ENCODE data around the gene SRRM3.
A peak's percentile ranks its signal among the peaks of the same experiment; 100 is the strongest.
"Not testable (repeated sequence)": the region's sequence is repeated elsewhere in the genome, so short reads cannot be mapped to it uniquely, and the experiment has no call there.

Gene SRRM3

DNA sequence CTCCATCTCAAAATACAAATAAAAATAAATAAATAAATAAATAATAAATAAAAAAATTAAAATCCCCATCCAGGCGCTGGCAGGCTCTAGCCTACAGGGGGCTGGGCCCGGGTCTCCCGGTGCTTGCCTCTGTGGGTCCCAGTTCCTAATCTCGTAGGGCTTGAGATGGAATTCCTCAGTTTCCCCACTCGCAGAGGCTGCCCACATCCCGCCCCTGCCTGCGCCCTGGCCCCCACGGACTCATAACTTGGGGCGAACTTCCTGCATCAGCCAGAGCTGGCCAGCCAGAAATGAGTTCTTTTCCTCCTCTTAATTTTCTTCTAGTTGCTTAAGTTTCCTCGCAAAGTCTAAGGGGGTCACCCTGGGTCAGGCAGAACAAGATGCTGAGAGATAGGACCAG lies 22.0 kb upstream of the SRRM3 start:
- ATAC-seq, result no peak
- H3K27ac Mint-ChIP-seq, result no peak overlapping the region
- H3K27me3 Mint-ChIP-seq, result peaks cover 9% of the 10 kb centered on the region
- H3K4me3 Mint-ChIP-seq, result no peak overlapping the region
- peaks cover 8% of the 10 kb centered on the region for H3K4me1 Mint-ChIP-seq
- no peaks in the 10 kb centered on the region for H3K9me3 Mint-ChIP-seq
- no peaks in the 10 kb centered on the region for H3K36me3 Mint-ChIP-seq

DNA sequence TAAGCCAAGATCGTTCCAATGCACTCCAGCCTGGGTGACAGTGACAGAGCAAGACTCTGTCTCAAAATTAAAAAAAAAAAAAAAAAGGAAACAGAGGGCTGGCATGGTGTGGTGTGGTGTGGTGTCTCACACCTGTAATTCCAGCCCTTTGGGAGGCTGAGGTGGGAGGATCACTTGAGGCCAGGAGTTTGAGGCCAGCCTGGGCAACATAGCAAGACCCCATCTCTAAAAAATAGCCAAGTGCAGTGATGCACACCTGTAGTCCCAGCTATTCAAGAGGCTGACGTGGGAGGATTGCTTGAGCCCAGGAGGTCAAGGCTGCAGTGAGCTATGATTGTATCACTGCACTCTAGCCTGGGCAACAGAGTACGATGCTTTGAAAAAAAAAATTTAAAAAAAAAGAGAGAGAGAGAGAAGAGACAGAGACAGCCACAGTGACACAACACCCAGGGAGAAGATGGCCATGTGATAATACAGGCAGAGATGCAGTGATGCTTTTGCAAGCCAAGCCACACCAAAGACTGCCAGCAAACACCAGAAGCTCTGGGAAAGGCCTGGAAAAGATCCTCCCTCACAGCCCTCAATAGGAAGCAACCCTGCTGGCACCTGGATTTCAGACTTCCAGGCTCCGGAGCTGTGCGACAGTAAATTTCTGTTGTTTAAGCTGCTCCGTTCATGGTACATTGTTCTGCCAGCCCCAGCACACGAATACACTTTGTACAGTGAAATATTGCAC lies 19.3 kb upstream of the SRRM3 start:
- H3K4me1 Mint-ChIP-seq, result peaks cover 8% of the 10 kb centered on the region
- H3K36me3 Mint-ChIP-seq, result no peaks in the 10 kb centered on the region
- no peak for ATAC-seq
- no peak overlapping the region for H3K4me3 Mint-ChIP-seq
- H3K27me3 Mint-ChIP-seq, result peaks cover 30% of the 10 kb centered on the region
- H3K27ac Mint-ChIP-seq, result no peak overlapping the region
- H3K9me3 Mint-ChIP-seq, result no peaks in the 10 kb centered on the region

DNA sequence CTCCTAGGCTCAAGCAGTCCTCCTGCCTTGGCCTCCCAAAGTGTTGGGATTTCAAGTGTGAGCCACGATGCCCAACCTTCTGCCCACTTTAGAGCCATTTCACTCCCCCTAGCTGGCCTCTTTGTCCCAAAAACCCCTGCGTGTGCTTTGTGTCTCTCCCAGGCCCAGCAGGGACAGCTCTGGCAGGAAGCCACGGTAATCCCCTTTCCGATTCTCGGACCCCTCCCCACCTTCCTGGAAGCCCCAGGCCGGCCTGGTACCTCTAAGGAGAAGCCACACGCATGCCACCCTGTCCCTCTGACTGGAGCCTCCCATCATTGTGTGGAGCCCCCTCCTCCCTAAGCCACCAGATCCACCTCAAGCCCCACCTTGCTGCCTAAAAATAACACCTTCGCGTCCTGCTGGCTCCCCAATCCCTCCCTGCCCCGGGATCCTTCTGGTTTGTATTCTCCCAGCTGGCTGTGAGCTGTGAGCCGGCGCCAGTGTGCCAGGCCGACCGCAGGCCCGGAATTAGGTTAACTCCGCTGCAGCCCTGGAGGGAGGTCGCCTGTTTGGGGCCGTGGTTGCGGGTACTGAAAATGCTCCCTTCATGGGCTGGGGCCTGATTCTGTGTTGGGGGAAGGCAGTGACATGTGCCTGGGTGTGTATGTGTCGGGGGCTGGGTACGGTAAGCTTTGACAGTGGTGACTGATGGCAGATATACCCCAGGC lies 16.4 kb upstream of the SRRM3 start:
- no peaks in the 10 kb centered on the region for H3K9me3 Mint-ChIP-seq
- peaks cover 7% of the 10 kb centered on the region for H3K4me1 Mint-ChIP-seq
- H3K4me3 Mint-ChIP-seq, result no peak overlapping the region
- no peak overlapping the region for H3K27ac Mint-ChIP-seq
- peaks cover 60% of the 10 kb centered on the region for H3K27me3 Mint-ChIP-seq
- no peaks in the 10 kb centered on the region for H3K36me3 Mint-ChIP-seq
- ATAC-seq, result no peak

DNA sequence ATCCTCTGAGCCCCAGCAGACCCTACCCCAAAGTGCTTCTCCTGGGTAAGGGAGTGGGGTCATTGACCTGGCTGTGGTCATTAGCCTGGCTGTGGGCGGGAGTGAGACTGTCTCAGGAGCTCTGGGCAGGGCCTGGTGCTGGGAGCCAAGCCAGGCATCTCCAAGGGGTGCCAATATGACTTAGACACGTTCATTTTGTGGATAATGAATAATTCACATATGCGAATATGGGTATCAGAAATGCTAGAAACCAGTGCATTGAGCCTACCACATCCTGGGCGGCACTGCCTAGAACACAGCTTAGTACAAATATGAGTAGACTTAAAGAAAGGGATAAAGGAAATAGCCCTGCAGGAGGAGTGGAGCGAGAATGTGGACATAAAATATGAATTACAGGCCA lies 14.4 kb upstream of the SRRM3 start:
- no peak for ATAC-seq
- Mint-ChIP-seq H3K9me3 (peaks cover 4% of the 10 kb centered on the region), H3K36me3 (no peaks in the 10 kb centered on the region), H3K4me1 (peaks cover 7% of the 10 kb centered on the region), H3K27ac (no peak overlapping the region), H3K4me3 (no peak overlapping the region), H3K27me3 (peaks cover 60% of the 10 kb centered on the region)

DNA sequence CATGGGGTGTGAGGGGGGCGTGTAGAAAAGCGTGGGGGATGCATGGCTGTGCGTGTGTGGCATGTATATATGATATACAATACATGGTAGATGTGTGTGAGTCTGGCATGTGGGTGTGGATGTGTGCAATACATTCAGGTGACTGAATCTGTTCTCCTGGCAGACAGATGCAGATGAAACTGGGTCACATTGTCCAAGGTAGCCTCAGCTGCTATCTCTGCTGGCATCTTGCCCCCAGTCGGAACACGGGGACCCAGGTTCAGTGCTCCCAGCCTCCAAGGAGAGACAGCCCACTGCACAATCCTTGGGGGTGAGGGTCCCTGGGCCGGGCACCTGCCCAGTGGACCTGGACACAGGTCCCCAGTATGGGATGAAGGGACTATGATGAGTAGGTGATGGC lies 12.4 kb upstream of the SRRM3 start:
- H3K27ac Mint-ChIP-seq, result no peak overlapping the region
- H3K27me3 Mint-ChIP-seq, result peaks cover 61% of the 10 kb centered on the region
- ATAC-seq, result no peak
- H3K4me3 Mint-ChIP-seq, result no peak overlapping the region
- peaks cover 7% of the 10 kb centered on the region for H3K4me1 Mint-ChIP-seq
- H3K36me3 Mint-ChIP-seq, result no peaks in the 10 kb centered on the region
- H3K9me3 Mint-ChIP-seq, result peaks cover 7% of the 10 kb centered on the region

DNA sequence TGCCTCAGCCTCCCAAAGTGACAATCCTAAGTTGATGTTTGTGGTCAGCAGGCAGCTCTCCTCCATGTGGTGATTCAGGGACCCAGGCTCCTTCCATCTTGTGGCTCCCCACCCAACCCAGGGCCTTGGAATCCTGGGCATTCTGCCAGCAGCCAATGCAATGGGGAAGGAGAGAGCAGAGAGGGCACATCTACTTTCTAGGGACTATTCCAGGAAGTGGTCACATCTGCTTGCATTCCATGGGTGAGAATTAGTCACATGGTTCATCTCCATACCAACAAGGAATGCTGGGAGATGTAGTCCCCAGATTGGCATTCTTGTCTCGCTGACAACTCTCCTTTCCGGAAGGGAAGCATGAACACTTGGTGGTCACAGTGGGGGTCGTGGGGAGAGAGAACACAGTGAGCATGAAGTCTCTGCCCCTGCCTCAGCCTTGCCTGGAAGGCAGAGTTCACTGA lies 9.9 kb upstream of the SRRM3 start:
- Mint-ChIP-seq H3K9me3 (peaks cover 7% of the 10 kb centered on the region), H3K4me1 (peaks cover 7% of the 10 kb centered on the region), H3K4me3 (no peak overlapping the region), H3K27me3 (peaks cover 71% of the 10 kb centered on the region), H3K36me3 (no peaks in the 10 kb centered on the region), H3K27ac (no peak overlapping the region)
- ATAC-seq, result no peak

DNA sequence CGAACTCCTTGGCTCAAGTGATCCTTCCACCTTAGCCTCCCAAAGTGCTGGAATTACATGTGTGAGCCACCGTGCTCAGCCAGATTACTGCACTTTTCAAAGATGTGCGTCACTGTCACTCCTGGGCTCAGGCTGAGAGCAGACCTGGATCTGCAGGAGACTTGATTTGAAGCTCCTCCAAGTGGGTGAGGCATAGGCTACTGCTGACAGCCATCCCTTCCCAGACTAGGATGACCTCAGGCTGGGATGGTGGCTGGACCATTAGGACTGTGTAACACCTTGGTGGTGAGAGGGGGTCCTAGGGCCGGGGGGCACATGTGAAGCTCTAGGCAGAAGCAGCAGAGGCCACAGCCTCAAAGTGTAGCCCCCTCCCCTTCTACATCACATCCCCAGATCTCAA lies 8.2 kb upstream of the SRRM3 start:
- peaks cover 7% of the 10 kb centered on the region for H3K9me3 Mint-ChIP-seq
- no peak overlapping the region for H3K27ac Mint-ChIP-seq
- peaks cover 65% of the 10 kb centered on the region for H3K27me3 Mint-ChIP-seq

DNA sequence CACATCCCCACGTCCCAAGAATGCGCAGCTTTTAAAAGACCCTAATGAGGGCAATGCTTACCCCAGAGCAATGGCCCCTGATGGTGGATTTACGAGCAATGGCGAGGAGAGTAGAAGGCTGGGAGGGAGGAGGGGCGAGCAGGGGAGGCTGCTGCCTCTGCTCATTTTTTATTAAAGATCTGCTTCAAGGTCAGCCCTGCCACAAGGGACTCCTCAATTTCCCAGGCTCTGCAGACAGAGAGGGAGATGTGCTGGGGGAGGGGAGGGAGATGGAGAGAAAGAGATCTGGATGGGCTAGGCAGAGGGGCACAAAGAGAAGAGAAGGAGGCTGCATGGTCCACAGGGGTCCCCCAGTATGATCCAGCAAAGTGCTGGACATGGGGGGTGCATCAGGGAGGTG lies 7.8 kb upstream of the SRRM3 start:
- ATAC-seq, result no peak
- peaks cover 4% of the 10 kb centered on the region for H3K4me1 Mint-ChIP-seq
- H3K9me3 Mint-ChIP-seq, result peaks cover 7% of the 10 kb centered on the region
- no peak overlapping the region for H3K4me3 Mint-ChIP-seq
- peaks cover 65% of the 10 kb centered on the region for H3K27me3 Mint-ChIP-seq
- H3K27ac Mint-ChIP-seq, result no peak overlapping the region
- no peaks in the 10 kb centered on the region for H3K36me3 Mint-ChIP-seq

More for the DNA sequence above, 8.2 kb upstream of the SRRM3 start:
- H3K36me3 Mint-ChIP-seq, result no peaks in the 10 kb centered on the region
- H3K4me1 Mint-ChIP-seq, result peaks cover 7% of the 10 kb centered on the region
- H3K4me3 Mint-ChIP-seq, result no peak overlapping the region
- ATAC-seq, result no peak

DNA sequence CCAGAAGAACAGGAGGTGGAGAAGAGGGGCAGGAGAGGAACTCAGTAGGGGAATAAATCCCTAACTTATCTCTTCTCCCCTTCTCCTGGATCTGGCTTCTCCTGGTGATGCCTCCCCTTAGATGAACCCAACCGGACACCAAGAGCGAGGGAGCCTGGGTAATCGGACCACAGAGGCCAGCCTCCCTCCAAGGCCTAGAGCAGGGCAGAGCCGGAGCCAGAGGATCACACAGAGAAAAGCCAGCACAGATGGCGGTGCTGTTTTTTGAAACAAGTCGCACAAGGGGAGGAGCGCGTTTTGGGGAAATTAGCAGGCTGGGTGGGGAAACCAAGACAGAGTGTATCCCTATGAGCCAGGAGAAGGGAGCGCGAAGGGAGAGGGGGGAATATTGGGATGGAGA lies 4.9 kb upstream of the SRRM3 start:
- no peak for ATAC-seq
- peaks cover 5% of the 10 kb centered on the region for H3K9me3 Mint-ChIP-seq
- no peak overlapping the region for H3K4me3 Mint-ChIP-seq
- no peaks in the 10 kb centered on the region for H3K36me3 Mint-ChIP-seq
- peaks cover 64% of the 10 kb centered on the region for H3K27me3 Mint-ChIP-seq
- no peak overlapping the region for H3K27ac Mint-ChIP-seq
- H3K4me1 Mint-ChIP-seq, result no peaks in the 10 kb centered on the region

DNA sequence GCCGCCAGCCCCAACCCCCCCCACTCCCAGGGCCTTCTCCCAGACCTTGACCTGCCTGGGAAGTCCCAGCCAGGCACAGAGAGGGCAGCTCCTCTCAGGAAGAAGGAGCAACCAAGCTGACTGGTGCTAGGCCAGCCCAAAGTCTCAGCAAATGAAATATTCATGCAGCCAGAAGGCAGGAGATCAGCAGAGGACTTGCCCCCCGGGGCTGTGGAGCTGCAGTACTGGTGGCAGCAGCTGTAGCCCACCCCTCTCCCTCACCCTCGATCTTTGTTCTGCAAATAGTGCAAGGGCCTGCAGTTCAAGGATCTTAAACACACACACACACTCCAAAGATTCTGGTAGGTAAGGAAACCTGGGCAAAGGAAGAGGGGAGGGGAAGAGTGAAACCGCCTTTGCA lies 3.5 kb upstream of the SRRM3 start:
- peaks cover 76% of the 10 kb centered on the region for H3K27me3 Mint-ChIP-seq
- no peak overlapping the region for H3K4me3 Mint-ChIP-seq
- no peaks in the 10 kb centered on the region for H3K4me1 Mint-ChIP-seq
- no peak for ATAC-seq
- H3K27ac Mint-ChIP-seq, result no peak overlapping the region
- H3K9me3 Mint-ChIP-seq, result no peaks in the 10 kb centered on the region
- no peaks in the 10 kb centered on the region for H3K36me3 Mint-ChIP-seq

DNA sequence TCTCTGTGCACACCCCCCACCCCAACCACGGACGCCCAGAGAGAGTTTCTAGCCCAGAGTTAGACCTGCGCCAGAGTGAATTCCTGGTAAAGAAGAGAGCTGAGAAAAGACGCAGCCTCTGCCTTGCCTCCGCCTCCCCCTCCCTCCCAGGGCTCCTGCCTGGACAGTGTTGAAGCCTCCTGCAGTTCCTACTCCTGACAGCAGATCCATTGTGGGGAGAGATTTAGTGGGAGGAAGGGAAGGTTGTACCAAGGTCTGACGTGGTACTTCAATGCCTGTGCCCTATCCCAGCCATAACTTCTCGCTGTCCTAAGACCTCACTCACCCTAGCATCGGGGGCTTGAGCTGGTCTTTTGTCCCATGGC lies 952 bp downstream of the SRRM3 start:
- no peak for ATAC-seq
- Mint-ChIP-seq H3K9me3 (no peaks in the 10 kb centered on the region), H3K27me3 (peaks cover 70% of the 10 kb centered on the region), H3K4me3 (no peak overlapping the region), H3K4me1 (no peaks in the 10 kb centered on the region), H3K36me3 (no peaks in the 10 kb centered on the region), H3K27ac (no peak overlapping the region)

DNA sequence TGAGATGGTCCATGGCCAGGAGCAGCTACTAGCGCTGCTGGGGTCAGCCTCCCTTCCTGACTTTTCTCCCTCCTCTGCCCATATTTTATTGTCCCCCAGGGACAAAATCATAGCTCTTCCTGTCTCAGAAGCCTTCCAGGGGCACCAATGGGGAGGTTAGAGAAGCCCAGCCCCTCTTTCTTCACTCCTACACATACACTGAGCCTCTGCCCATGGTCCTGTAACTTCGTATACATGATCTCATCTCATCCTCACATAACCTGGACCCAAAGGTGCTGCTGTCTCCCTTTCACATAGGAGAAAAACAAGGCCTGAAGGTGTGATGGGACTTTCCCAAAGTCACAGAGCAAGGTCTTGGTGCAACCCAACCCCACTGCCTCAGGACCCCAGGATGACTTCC lies 2.5 kb downstream of the SRRM3 start:
- Mint-ChIP-seq H3K27me3 (peaks cover 67% of the 10 kb centered on the region), H3K36me3 (no peaks in the 10 kb centered on the region), H3K27ac (no peak overlapping the region), H3K9me3 (no peaks in the 10 kb centered on the region), H3K4me1 (no peaks in the 10 kb centered on the region), H3K4me3 (no peak overlapping the region)
- ATAC-seq, result no peak

DNA sequence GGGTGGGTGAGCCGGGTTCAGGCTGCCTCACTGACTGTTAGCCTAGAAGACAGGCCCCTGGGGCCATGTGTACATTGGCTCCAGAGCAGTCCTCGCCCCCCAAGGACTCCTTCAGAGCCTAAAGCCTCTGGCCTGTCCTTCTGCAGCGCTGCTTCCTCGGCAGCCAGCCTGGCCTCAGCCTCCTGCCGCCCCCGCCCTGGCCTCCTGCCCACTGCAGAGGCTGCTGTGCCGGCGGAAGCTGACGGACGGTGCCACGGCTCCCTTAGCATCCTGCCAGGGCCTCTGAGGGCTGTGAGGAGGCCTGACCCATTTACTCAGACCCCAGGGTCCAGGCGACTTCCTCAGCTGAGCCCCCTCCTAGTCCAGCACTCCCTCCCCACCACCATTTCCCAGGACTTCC lies 4.9 kb downstream of the SRRM3 start:
- ATAC-seq, result no peak
- Mint-ChIP-seq H3K9me3 (no peaks in the 10 kb centered on the region), H3K27ac (no peak overlapping the region), H3K4me3 (no peak overlapping the region), H3K36me3 (no peaks in the 10 kb centered on the region), H3K4me1 (no peaks in the 10 kb centered on the region), H3K27me3 (peaks cover 56% of the 10 kb centered on the region)

DNA sequence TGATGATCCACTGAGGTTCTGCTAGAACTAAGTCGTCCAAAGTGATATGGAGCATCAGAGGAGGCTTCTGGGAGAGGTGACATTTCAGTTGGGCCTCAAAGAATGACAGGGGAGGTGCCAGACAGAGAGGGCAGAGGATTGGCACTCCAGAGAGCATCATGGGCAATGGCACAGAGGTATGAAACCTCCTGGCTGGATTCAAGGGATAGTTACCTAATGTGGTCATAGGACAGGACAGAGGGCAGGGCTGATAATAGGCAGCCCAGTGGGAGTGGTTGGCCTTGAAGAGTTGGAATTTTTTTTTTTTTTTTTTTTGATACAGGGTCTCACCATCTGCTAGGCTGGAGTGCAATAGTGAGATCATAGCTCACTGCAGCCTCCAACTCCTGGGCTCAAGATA lies 7.6 kb downstream of the SRRM3 start:
- H3K4me3 Mint-ChIP-seq, result no peak overlapping the region
- peaks cover 48% of the 10 kb centered on the region for H3K27me3 Mint-ChIP-seq

DNA sequence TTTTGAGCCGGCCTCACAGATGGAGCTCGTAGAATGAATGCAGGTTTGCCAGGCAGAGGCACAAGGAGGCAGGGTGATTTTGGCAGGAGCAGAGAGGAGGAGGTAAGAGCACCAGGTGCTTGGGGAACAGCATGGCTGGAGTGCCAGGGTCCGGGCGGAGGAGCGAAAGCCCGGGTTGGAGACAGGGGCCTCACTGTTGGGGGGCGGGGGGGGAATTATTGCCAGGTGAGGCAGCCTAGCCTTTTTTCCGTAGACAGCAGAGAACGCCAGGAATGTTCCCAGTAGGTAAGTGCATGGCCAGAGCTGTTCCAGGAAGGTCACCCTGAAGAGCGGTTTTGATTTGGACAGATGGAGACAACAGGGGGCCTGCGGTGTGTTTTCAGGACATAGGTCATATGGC lies 9.5 kb downstream of the SRRM3 start:
- no peak for ATAC-seq
- no peak overlapping the region for H3K27ac Mint-ChIP-seq
- H3K4me1 Mint-ChIP-seq, result no peaks in the 10 kb centered on the region
- H3K36me3 Mint-ChIP-seq, result no peaks in the 10 kb centered on the region
- peaks cover 36% of the 10 kb centered on the region for H3K27me3 Mint-ChIP-seq
- H3K9me3 Mint-ChIP-seq, result no peaks in the 10 kb centered on the region
- H3K4me3 Mint-ChIP-seq, result no peak overlapping the region

More for the DNA sequence above, 7.6 kb downstream of the SRRM3 start:
- Mint-ChIP-seq H3K9me3 (no peaks in the 10 kb centered on the region), H3K36me3 (no peaks in the 10 kb centered on the region), H3K4me1 (no peaks in the 10 kb centered on the region), H3K27ac (no peak overlapping the region)
- ATAC-seq, result peak; percentile 4

DNA sequence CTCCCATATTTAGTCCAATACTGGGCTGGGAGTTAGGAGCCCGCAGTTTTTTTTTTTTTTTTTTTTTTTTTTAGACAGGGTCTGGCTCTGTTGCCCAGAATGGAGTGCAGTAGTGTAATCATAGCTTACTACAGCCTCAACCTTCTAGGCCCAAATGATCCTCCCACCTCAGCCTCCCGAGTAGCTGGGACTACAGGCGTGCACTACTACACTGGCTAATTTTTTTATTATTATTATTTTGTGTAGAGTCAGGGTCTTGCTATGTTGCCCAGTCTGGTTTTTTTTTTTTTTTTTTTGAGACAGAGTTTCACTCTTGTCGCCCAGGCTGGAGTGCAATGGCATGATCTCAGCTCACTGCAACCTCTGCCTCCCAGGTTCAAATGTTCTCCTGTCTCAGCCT lies 13.7 kb downstream of the SRRM3 start:
- not testable (repeated sequence) for H3K4me3 Mint-ChIP-seq, H3K9me3 Mint-ChIP-seq, ATAC-seq, H3K36me3 Mint-ChIP-seq, H3K4me1 Mint-ChIP-seq, H3K27ac Mint-ChIP-seq
- peaks cover 45% of the 10 kb centered on the region for H3K27me3 Mint-ChIP-seq
